ENCODE measurements around the gene KRTAP19-1. TPM values are rescaled to one million over a fixed set of nuclear protein-coding genes. Genes with fewer than 3 reads are reported as not detected.

Gene KRTAP19-1
- total RNA-seq, 1 donor from 2014 or later, result not detected

DNA sequence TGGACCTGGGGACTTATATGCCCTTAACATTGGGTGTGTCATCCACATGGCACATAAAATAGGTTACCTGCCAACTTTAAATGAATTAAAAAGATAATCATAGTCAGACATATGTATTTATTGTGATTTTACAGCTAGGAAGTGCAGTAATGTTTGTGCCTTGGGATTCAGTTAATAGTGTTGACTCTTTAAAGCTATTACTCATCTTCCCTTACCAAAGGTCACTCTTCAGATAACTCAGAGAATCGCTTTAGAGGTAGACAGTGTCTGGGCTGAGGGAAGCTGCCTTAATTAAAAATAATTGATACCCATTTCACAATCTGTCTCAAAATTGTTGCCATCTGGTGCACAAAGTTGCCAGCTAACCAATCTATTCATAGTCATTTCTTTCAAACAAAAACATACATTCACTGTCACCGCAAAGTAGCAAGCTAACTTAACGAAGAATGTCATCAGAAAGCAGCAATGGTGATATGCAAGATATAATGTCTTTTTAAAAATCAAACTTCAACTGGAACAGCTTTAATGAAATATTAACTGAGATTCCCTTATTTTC, 43.1 kb downstream of the KRTAP19-1 start:
- intact Hi-C loops (cut with micrococcal nuclease), result no loop called here
- DNase-seq (no peak), ATAC-seq (no peak)

DNA sequence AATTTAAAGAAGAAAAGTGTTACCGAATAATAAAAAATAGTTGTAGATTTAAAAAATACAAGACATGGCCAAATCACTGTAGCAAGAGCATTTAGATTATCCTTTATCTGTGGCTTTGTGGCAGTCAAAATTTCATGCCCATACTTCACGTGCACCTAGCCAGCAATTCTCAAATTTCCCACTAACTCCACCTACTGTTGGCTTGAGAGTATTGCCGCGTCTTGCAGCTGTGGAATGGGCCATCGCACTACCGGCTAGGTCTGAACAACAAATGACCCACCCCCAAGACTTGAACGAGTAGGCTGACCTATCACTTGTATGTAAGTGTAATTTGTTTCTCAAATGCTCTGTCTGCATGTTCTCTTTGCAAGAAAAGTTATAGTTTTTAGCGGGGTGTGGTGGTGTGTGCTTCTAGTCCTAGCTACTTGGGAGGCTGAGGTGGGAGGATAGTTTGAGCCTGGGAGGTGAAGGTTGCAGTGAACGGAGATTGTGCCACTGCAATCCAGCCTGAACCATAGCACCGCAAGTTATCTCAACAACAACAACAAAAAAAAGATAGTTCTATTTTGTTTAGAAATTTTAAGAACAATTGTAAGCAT, 46.0 kb downstream of the KRTAP19-1 start:
- intact Hi-C loops (cut with micrococcal nuclease), result no loop called here
- no peak for DNase-seq
- no peak for ATAC-seq

DNA sequence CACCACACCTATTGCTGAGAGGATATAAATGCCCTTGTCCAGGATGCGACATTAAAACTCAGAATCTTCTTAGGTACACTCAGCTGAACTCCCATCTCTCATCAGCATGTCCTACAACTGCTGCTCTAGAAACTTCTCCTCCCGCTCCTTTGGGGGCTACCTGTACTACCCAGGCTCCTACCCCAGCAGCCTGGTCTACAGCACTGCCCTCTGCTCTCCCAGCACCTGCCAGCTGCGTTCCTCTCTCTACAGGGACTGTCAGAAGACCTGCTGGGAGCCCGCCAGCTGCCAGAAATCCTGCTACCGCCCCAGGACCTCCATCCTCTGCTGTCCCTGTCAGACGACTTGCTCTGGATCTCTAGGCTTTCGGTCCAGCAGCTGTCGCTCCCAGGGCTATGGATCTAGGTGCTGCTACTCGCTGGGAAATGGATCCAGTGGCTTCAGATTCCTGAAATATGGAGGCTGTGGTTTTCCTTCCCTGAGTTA, 50.0 kb downstream of the KRTAP19-1 start, which contains the start of gene KRTAP13-4:
KRTAP13-4 (plus strand) TSS at position 51 of the 486 bp plus-strand sequence; CDS start at position 107, 56 bp downstream.
- intact Hi-C loops (cut with micrococcal nuclease), result no loop called here
- ATAC-seq, result no peak
- no peak for DNase-seq

Other genes starting within 250 kb of the KRTAP19-1 start
- not detected for gene KRTAP24-1, start 197.4 kb downstream of the KRTAP19-1 start, total RNA-seq
- not detected for gene KRTAP25-1, start 190.9 kb downstream of the KRTAP19-1 start, total RNA-seq
- not detected for gene KRTAP26-1, start 160.1 kb downstream of the KRTAP19-1 start, total RNA-seq
- gene KRTAP27-1, start 142.7 kb downstream of the KRTAP19-1 start, total RNA-seq, result not detected
- gene KRTAP23-1, start 131.8 kb downstream of the KRTAP19-1 start, total RNA-seq, result not detected
- gene KRTAP13-2, start 108.1 kb downstream of the KRTAP19-1 start, total RNA-seq, result not detected
- not detected for gene KRTAP13-1, start 84.3 kb downstream of the KRTAP19-1 start, total RNA-seq
- gene KRTAP13-3, start 54.4 kb downstream of the KRTAP19-1 start, total RNA-seq, result not detected
- gene KRTAP13-4, start 50.1 kb downstream of the KRTAP19-1 start, total RNA-seq, result not detected
- gene KRTAP15-1, start 40.1 kb downstream of the KRTAP19-1 start, total RNA-seq, result not detected
- gene KRTAP19-2, start 7.1 kb upstream of the KRTAP19-1 start, total RNA-seq, result not detected
- gene KRTAP19-3, start 11.6 kb upstream of the KRTAP19-1 start, total RNA-seq, result not detected
- gene KRTAP19-4, start 16.8 kb upstream of the KRTAP19-1 start, total RNA-seq, result not detected
- gene KRTAP19-5, start 21.8 kb upstream of the KRTAP19-1 start, total RNA-seq, result not detected
- gene KRTAP19-6, start 61.5 kb upstream of the KRTAP19-1 start, total RNA-seq, result not detected
- gene KRTAP19-7, start 80.9 kb upstream of the KRTAP19-1 start, total RNA-seq, result not detected
- gene KRTAP22-2, start 110.0 kb upstream of the KRTAP19-1 start, total RNA-seq, result not detected
- gene KRTAP6-3, start 112.1 kb upstream of the KRTAP19-1 start, total RNA-seq, result not detected
- gene KRTAP6-2, start 118.5 kb upstream of the KRTAP19-1 start, total RNA-seq, result not detected
- not detected for gene KRTAP22-1, start 120.7 kb upstream of the KRTAP19-1 start, total RNA-seq
- not detected for gene KRTAP6-1, start 133.6 kb upstream of the KRTAP19-1 start, total RNA-seq
- gene KRTAP20-1, start 136.1 kb upstream of the KRTAP19-1 start, total RNA-seq, result not detected
- gene KRTAP20-4, start 140.3 kb upstream of the KRTAP19-1 start, total RNA-seq, result not detected
- gene KRTAP20-2, start 154.8 kb upstream of the KRTAP19-1 start, total RNA-seq, result not detected
- gene KRTAP20-3, start 162.5 kb upstream of the KRTAP19-1 start, total RNA-seq, result not detected
- gene KRTAP21-3, start 238.4 kb upstream of the KRTAP19-1 start, total RNA-seq, result not detected

Measured in left ventricle myocardium superior (tissue), 1 donor.